Lower lobe of right lung (tissue), 2 donors: Measurements from ENCODE around the gene GRIK2. TPM values are rescaled to one million over a fixed set of nuclear protein-coding genes. Genes with fewer than 3 reads are reported as not detected.

Experiments used
- ATAC-seq, 2 donors: fragments of 200-7000 bp; cut with Tn5 transposase; one replicate each; pipeline ENCODE4 v1.9.1; 2020 to 2022; ENCODE audit warnings: mild to moderate bottlenecking in 2 of 2, moderate library complexity in 2 of 2
- DNase-seq: peaks from one replicate; pipeline ENCODE4 v3.0.0-alpha.2; 2020
- H3K27ac ChIP-seq: fragments of 200-600 bp; one replicate; pipeline ENCODE4 v1.8.0; 2022
- H3K27me3 ChIP-seq: fragments of 200-600 bp; one replicate; pipeline ENCODE4 v1.8.0; 2022; ENCODE audit warnings: low read depth
- H3K36me3 ChIP-seq: fragments of 200-600 bp; one replicate; pipeline ENCODE4 v1.8.0; 2022; ENCODE audit warnings: mild to moderate bottlenecking
- H3K4me1 ChIP-seq: fragments of 200-600 bp; one replicate; pipeline ENCODE4 v1.8.0; 2022
- H3K4me3 ChIP-seq: fragments of 200-600 bp; one replicate; pipeline ENCODE4 v1.8.0; 2022; ENCODE audit warnings: mild to moderate bottlenecking
- H3K9me3 ChIP-seq: fragments of 200-600 bp; one replicate; pipeline ENCODE4 v1.8.0; 2022
- intact Hi-C: fragments of 100-400 bp; cut with DNase I; formaldehyde crosslinking; loops from one replicate; pipeline ENCODE4 v1.11.0; 2022
- total RNA-seq: library from RNA; stranded (reverse); fragmentation: NEBNext Ultra II Directional; extraction: Animal tissue kit (Norgen Biotek cat#: 25700); gene quantifications from one replicate; pipeline ENCODE4 v1.2.1, GENCODE V29; 2021
- TF ChIP-seq, protein P1 (sequence below): fragments of 200-600 bp; IDR thresholded peaks from one replicate; pipeline ENCODE4 v1.8.0; 2022; ENCODE audit warnings: antibody characterized with exemption, mild to moderate bottlenecking
- donor health status: DM: no; HTN: yes; CAD: no; lungs with severe emphysema.

Gene GRIK2
- total RNA-seq, 1 donor from 2014 or later = 0.62 TPM

- Histone ChIP-seq H3K4me3 (no peak overlapping the region), H3K27ac (no peak overlapping the region), H3K9me3 (no peaks in the 10 kb centered on the region), H3K4me1 (no peaks in the 10 kb centered on the region), H3K36me3 (no peaks in the 10 kb centered on the region), H3K27me3 (no peaks in the 10 kb centered on the region)
- TF ChIP-seq, protein P1, sequence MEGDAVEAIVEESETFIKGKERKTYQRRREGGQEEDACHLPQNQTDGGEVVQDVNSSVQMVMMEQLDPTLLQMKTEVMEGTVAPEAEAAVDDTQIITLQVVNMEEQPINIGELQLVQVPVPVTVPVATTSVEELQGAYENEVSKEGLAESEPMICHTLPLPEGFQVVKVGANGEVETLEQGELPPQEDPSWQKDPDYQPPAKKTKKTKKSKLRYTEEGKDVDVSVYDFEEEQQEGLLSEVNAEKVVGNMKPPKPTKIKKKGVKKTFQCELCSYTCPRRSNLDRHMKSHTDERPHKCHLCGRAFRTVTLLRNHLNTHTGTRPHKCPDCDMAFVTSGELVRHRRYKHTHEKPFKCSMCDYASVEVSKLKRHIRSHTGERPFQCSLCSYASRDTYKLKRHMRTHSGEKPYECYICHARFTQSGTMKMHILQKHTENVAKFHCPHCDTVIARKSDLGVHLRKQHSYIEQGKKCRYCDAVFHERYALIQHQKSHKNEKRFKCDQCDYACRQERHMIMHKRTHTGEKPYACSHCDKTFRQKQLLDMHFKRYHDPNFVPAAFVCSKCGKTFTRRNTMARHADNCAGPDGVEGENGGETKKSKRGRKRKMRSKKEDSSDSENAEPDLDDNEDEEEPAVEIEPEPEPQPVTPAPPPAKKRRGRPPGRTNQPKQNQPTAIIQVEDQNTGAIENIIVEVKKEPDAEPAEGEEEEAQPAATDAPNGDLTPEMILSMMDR = no peak
- DNase-seq = no peak
- intact Hi-C loops = no loop called here
- ATAC-seq = no peak
These were observed 348.1 kb downstream of the GRIK2 start for GRCh38 chr6:101741474-101742171.

GRCh38 chr6:101747160-101747559 is 353.7 kb downstream of the GRIK2 start:
- no peaks in the 10 kb centered on the region for H3K27me3 ChIP-seq
- H3K4me3 ChIP-seq = no peak overlapping the region
- H3K27ac ChIP-seq = no peak overlapping the region
- TF ChIP-seq, protein P1 = no peak
- H3K9me3 ChIP-seq = no peaks in the 10 kb centered on the region
- intact Hi-C loops = no loop called here
- H3K36me3 ChIP-seq = no peaks in the 10 kb centered on the region
- DNase-seq (no peak), ATAC-seq (no peak)
- no peaks in the 10 kb centered on the region for H3K4me1 ChIP-seq

GRCh38 chr6:101747716-101748115 is 354.2 kb downstream of the GRIK2 start:
- ATAC-seq (no peak), DNase-seq (no peak)
- Histone ChIP-seq H3K36me3 (no peaks in the 10 kb centered on the region), H3K9me3 (no peaks in the 10 kb centered on the region), H3K27ac (no peak overlapping the region), H3K27me3 (no peaks in the 10 kb centered on the region), H3K4me3 (no peak overlapping the region), H3K4me1 (no peaks in the 10 kb centered on the region)
- TF ChIP-seq, protein P1 = no peak
- intact Hi-C loops = no loop called here

- Histone ChIP-seq H3K27me3 (no peaks in the 10 kb centered on the region), H3K27ac (no peak overlapping the region), H3K36me3 (no peaks in the 10 kb centered on the region), H3K4me3 (no peak overlapping the region), H3K9me3 (no peaks in the 10 kb centered on the region), H3K4me1 (no peaks in the 10 kb centered on the region)
- no peak for DNase-seq
- ATAC-seq = no peak
- intact Hi-C loops = no loop called here
- TF ChIP-seq, protein P1 = no peak
These were observed 362.4 kb downstream of the GRIK2 start for GRCh38 chr6:101755931-101756330.

DNA sequence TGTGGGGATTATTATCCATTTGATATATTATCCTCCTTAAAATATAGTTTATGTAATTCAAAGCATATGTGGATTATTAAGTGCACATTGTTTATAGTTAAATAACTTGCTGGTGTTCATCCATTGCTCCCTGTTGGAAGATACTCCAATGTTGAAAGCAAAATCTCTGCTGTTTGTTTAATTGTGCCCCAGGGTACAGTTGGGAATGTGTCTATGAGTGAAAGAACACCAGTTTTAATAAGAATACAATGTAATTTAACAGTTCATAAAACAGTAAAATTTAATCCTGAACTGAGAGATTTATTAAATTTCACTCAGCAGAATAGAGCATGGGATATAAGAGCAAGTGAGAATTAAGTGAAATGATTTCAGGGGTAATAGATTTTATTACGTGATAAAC is 364.9 kb downstream of the GRIK2 start:
- Histone ChIP-seq H3K9me3 (no peaks in the 10 kb centered on the region), H3K4me3 (no peak overlapping the region), H3K4me1 (no peaks in the 10 kb centered on the region), H3K27ac (no peak overlapping the region), H3K27me3 (no peaks in the 10 kb centered on the region), H3K36me3 (no peaks in the 10 kb centered on the region)
- TF ChIP-seq, protein P1 = no peak
- ATAC-seq = no peak
- DNase-seq = no peak
- intact Hi-C loops = no loop called here
